Neural cell (in vitro differentiated cells): ENCODE measurements around the gene HTRA2.

Experiments used
- EP300 ChIP-seq: fragments of 450-650 bp; conservative IDR thresholded peaks from 2 replicates; pipeline ENCODE4 v1.6.1; 2014; ENCODE audit warnings: antibody characterized with exemption, mild to moderate bottlenecking, moderate library complexity; ENCODE audit not compliant: poor library complexity, severe bottlenecking
- SMC3 ChIP-seq: fragments of 450-650 bp; conservative IDR thresholded peaks from 2 replicates; pipeline ENCODE4 v1.6.1; 2014; ENCODE audit warnings: antibody characterized with exemption, mild to moderate bottlenecking, moderate library complexity; ENCODE audit not compliant: poor library complexity
- TF ChIP-seq, protein P1 (sequence below): fragments of 450-650 bp; IDR thresholded peaks from 2 replicates; pipeline ENCODE4 v1.5.1; 2014; ENCODE audit warnings: antibody characterized with exemption, mild to moderate bottlenecking, moderate library complexity; ENCODE audit not compliant: poor library complexity, severe bottlenecking

GRCh38 chr2:74481431-74481830 lies 48.3 kb upstream of the HTRA2 start:
- TF ChIP-seq, protein P1, sequence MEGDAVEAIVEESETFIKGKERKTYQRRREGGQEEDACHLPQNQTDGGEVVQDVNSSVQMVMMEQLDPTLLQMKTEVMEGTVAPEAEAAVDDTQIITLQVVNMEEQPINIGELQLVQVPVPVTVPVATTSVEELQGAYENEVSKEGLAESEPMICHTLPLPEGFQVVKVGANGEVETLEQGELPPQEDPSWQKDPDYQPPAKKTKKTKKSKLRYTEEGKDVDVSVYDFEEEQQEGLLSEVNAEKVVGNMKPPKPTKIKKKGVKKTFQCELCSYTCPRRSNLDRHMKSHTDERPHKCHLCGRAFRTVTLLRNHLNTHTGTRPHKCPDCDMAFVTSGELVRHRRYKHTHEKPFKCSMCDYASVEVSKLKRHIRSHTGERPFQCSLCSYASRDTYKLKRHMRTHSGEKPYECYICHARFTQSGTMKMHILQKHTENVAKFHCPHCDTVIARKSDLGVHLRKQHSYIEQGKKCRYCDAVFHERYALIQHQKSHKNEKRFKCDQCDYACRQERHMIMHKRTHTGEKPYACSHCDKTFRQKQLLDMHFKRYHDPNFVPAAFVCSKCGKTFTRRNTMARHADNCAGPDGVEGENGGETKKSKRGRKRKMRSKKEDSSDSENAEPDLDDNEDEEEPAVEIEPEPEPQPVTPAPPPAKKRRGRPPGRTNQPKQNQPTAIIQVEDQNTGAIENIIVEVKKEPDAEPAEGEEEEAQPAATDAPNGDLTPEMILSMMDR, result no peak
- TF ChIP-seq SMC3 (no peak), EP300 (no peak)
